CD14-positive monocyte (primary cell): ENCODE results near the gene IGF2R. TPM values are rescaled to one million over a fixed set of nuclear protein-coding genes. Genes with fewer than 3 reads are reported as not detected.

Source experiments
- DNase-seq, 3 donors: peaks; one replicate each; pipeline ENCODE4 v3.0.0-alpha.2; 2011 to 2022
- H2AFZ ChIP-seq: 2 replicates; pipeline ENCODE4 v1.6.0; 2012; ENCODE audit warnings: mild to moderate bottlenecking, low read depth, low read length, inconsistent platforms; ENCODE audit not compliant: insufficient read depth, poor library complexity, severe bottlenecking
- H3K27ac ChIP-seq, 2 donors: 1 replicate in 1 of 2; 2 replicates in 1 of 2; pipeline ENCODE4 v1.5.1; 2012 to 2013; ENCODE audit warnings: low read length in 2 of 2, control low read depth in 1 of 2, inconsistent platforms in 1 of 2, low read depth in 1 of 2, mild to moderate bottlenecking in 1 of 2
- H3K27me3 ChIP-seq, 2 donors: one replicate each; pipeline versions ENCODE4 v1.6.0 to v1.6.1; 2011 to 2013; ENCODE audit warnings: low read length in 2 of 2; ENCODE audit not compliant: control insufficient read depth in 2 of 2, insufficient read depth in 2 of 2
- H3K36me3 ChIP-seq, 2 donors: replicated peaks in 1 of 2; 1 replicate in 1 of 2; 2 replicates in 1 of 2; pipeline versions ENCODE4 v1.5.1 to v1.6.1; 2012 to 2013; ENCODE audit warnings: low read length in 2 of 2, control low read depth in 1 of 2, inconsistent platforms in 1 of 2, mild to moderate bottlenecking in 1 of 2; ENCODE audit not compliant: insufficient read depth in 2 of 2, control insufficient read depth in 1 of 2
- H3K4me1 ChIP-seq, 2 donors: 1 replicate in 1 of 2; 2 replicates in 1 of 2; pipeline versions ENCODE4 v1.5.1 to v1.6.1; 2012 to 2013; ENCODE audit warnings: low read length in 2 of 2, control low read depth in 1 of 2, inconsistent platforms in 1 of 2, mild to moderate bottlenecking in 1 of 2, moderate library complexity in 1 of 2; ENCODE audit not compliant: insufficient read depth in 2 of 2, control insufficient read depth in 1 of 2
- H3K4me2 ChIP-seq: replicated peaks from 2 replicates; pipeline ENCODE3; 2012; ENCODE audit warnings: low read length, moderate library complexity, mild to moderate bottlenecking; ENCODE audit not compliant: poor library complexity, severe bottlenecking; ENCODE audit errors: extremely low read depth
- H3K4me3 ChIP-seq, 3 experiments: fragments of 200-600 bp in 1 of 3; sonication (generic) in 1 of 3; replicated peaks in 1 of 3; 1 replicate in 2 of 3; 2 replicates in 1 of 3; pipeline ENCODE4 v1.5.1; 2011 to 2013; ENCODE audit warnings: low read length in 3 of 3, mild to moderate bottlenecking in 3 of 3, control low read depth in 2 of 3, low read depth in 2 of 3, inconsistent platforms in 1 of 3, moderate library complexity in 1 of 3
- H3K79me2 ChIP-seq: 2 replicates; pipeline ENCODE4 v1.6.0; 2012; ENCODE audit warnings: mild to moderate bottlenecking, control low read depth, inconsistent platforms, low read length, moderate library complexity; ENCODE audit not compliant: insufficient read depth
- H3K9ac ChIP-seq: 2 replicates; pipeline ENCODE4 v1.6.0; 2017; ENCODE audit warnings: low read length, mild to moderate bottlenecking; ENCODE audit not compliant: insufficient read depth, poor library complexity, severe bottlenecking
- H3K9me3 ChIP-seq, 2 donors: replicated peaks in 1 of 2; 1 replicate in 1 of 2; 2 replicates in 1 of 2; pipeline versions ENCODE4 v1.5.1 to v1.6.1; 2012 to 2013; ENCODE audit warnings: low read length in 2 of 2, control low read depth in 1 of 2; ENCODE audit not compliant: control insufficient read depth in 1 of 2, insufficient read depth in 1 of 2
- H4K20me1 ChIP-seq: 2 replicates; pipeline ENCODE4 v1.6.0; 2012; ENCODE audit warnings: mild to moderate bottlenecking, low read length, control low read depth, moderate library complexity; ENCODE audit not compliant: insufficient read depth
- H3K27ac Mint-ChIP-seq, 7 donors: one replicate each; pipeline ENCODE4 v1.8.0; 2020; ENCODE audit warnings: mild to moderate bottlenecking in 7 of 7, mixed read lengths in 7 of 7, moderate library complexity in 6 of 7, inconsistent platforms in 2 of 7
- H3K27me3 Mint-ChIP-seq, 3 donors: one replicate each; pipeline ENCODE4 v1.8.0; 2021 to 2022; ENCODE audit warnings: low read depth in 3 of 3, mild to moderate bottlenecking in 3 of 3, mixed read lengths in 3 of 3, moderate library complexity in 3 of 3, inconsistent platforms in 1 of 3
- H3K36me3 Mint-ChIP-seq, 2 donors: one replicate each; pipeline ENCODE4 v1.8.0; 2020; ENCODE audit warnings: mixed read lengths in 2 of 2, inconsistent platforms in 1 of 2, mild to moderate bottlenecking in 1 of 2
- H3K4me1 Mint-ChIP-seq: one replicate; pipeline ENCODE4 v1.8.0; 2020; ENCODE audit warnings: mild to moderate bottlenecking, mixed read lengths
- H3K4me3 Mint-ChIP-seq, 2 donors: one replicate each; pipeline ENCODE4 v1.8.0; 2020; ENCODE audit warnings: mild to moderate bottlenecking in 2 of 2, mixed read lengths in 2 of 2, moderate library complexity in 1 of 2
- H3K9me3 Mint-ChIP-seq, 7 donors: one replicate each; pipeline ENCODE4 v1.8.0; 2020 to 2022; ENCODE audit warnings: mixed read lengths in 7 of 7, mild to moderate bottlenecking in 6 of 7, moderate library complexity in 6 of 7, inconsistent platforms in 2 of 7
- CTCF ChIP-seq: fragments of 200-600 bp; IDR thresholded peaks from one replicate; pipeline ENCODE4 v1.8.0; 2022; ENCODE audit warnings: antibody characterized with exemption, mild to moderate bottlenecking
- WGBS: methylation state at CpG from one replicate; pipeline ENCODE4 v1.1.5; 2013; ENCODE audit warnings: missing lambda C conversion rate; ENCODE audit not compliant: insufficient coverage; 5-methylcytosine and 5-hydroxymethylcytosine counted together
- intact Hi-C, 2 donors: fragments of 100-400 bp; cut with micrococcal nuclease; formaldehyde crosslinking; loops; one replicate each; pipeline versions ENCODE4 v1.15.0 to v1.15.1; 2023
- polyA plus RNA-seq, 3 donors: library from polyadenylated mRNA; depleted of rRNA in 1 of 3; unstranded in 2 of 3; stranded (reverse) in 1 of 3; fragments of 300-500 nt in 2 of 3; fragments of >200 nt in 1 of 3; fragmentation: Illumina TruSeq in 2 of 3; gene quantifications; 1 replicate in 2 of 3; 2 replicates in 1 of 3; pipeline ENCODE4 v1.2.3, GENCODE V29; 2012 to 2021

The IGF2R gene
- polyA plus RNA-seq, 3 donors: 6.9 to 44.8 (median 8.2) TPM

GRCh38 chr6:160035693-160036330 lies 66.9 kb downstream of the IGF2R start:
- Mint-ChIP-seq H3K9me3 (peaks cover 0 to 4% (median 0%) of the 10 kb centered on the region in 7 donors), H3K36me3 (peaks cover 91 to 92% of the 10 kb centered on the region in 2 donors), H3K4me1 (no peaks in the 10 kb centered on the region), H3K27me3 (peaks cover 0 to 7% (median 0%) of the 10 kb centered on the region in 3 donors), H3K4me3 (no peak overlapping the region), H3K27ac (peak overlapping the region in 3 of 7 donors; percentile 5 to 70 (median 44))
- Histone ChIP-seq H3K4me1 (no peaks in the 10 kb centered on the region), H3K79me2 (no peaks in the 10 kb centered on the region), H4K20me1 (peaks cover 100% of the 10 kb centered on the region), H3K27ac (no peak overlapping the region), H3K4me2 (no peak overlapping the region), H3K36me3 (peaks cover 77 to 97% of the 10 kb centered on the region in 2 donors), H2AFZ (no peak overlapping the region), H3K4me3 (no peak overlapping the region), H3K27me3 (no peaks in the 10 kb centered on the region), H3K9me3 (no peaks in the 10 kb centered on the region), H3K9ac (no peak overlapping the region)
- WGBS: 94% methylated on average over 12 of the region's 12 CpGs
- no peak for DNase-seq
- no peak for TF ChIP-seq CTCF
- intact Hi-C loops: no loop called here

GRCh38 chr6:160036331-160036695 lies 67.4 kb downstream of the IGF2R start:
- H3K4me1 Mint-ChIP-seq: no peaks in the 10 kb centered on the region
- H3K27me3 ChIP-seq: no peaks in the 10 kb centered on the region
- 100% methylated on average over 5 of the region's 6 CpGs for WGBS
- no peaks in the 10 kb centered on the region for H3K9me3 ChIP-seq
- H3K27me3 Mint-ChIP-seq: peaks cover 0 to 5% (median 0%) of the 10 kb centered on the region in 3 donors
- peaks cover 91 to 92% of the 10 kb centered on the region in 2 donors for H3K36me3 Mint-ChIP-seq
- H3K4me1 ChIP-seq: no peaks in the 10 kb centered on the region
- peaks cover 0 to 2% (median 0%) of the 10 kb centered on the region in 7 donors for H3K9me3 Mint-ChIP-seq
- DNase-seq: no peak
- H3K4me3 ChIP-seq: no peak overlapping the region
- H3K27ac ChIP-seq: no peak overlapping the region
- H3K4me3 Mint-ChIP-seq: no peak overlapping the region
- intact Hi-C loops: no loop called here
- no peak for TF ChIP-seq CTCF
- H4K20me1 ChIP-seq: peaks cover 100% of the 10 kb centered on the region
- H2AFZ ChIP-seq: no peak overlapping the region
- peaks cover 77 to 97% of the 10 kb centered on the region in 2 donors for H3K36me3 ChIP-seq
- peak overlapping the region in 2 of 7 donors; percentile 20 to 21 for H3K27ac Mint-ChIP-seq
- H3K9ac ChIP-seq: no peak overlapping the region
- H3K4me2 ChIP-seq: no peak overlapping the region
- no peaks in the 10 kb centered on the region for H3K79me2 ChIP-seq
